GM18861 (cell line): ENCODE measurements around the gene STAG1.
"Not testable (repeated sequence)": the region's sequence is repeated elsewhere in the genome, so short reads cannot be mapped to it uniquely, and the experiment has no call there.

Source experiments
- ATAC-seq: cut with Tn5 transposase; IDR thresholded peaks from one replicate; pipeline ENCODE4 v1.9.1; 2021; ENCODE audit not compliant: unreplicated experiment

Gene STAG1

DNA sequence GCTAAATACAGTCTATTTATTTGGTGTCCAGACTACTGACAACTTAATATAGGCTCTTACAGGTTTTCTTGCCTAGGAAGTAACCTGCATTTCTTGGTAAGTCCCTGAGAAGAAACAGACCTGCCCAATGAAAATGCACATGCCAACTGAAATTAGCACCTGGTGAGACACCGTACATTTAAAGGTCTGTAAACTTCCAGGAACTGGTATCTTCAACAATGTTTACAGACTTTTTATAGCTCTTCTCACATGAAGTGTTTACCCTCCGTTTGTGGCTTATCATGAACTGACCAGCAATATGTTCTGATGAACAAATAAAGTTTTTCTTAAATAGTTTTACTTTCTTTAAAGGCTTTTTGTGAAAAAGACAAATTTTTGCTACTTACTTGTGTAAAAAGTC, 408.7 kb downstream of the STAG1 start:
- ATAC-seq, result no peak

DNA sequence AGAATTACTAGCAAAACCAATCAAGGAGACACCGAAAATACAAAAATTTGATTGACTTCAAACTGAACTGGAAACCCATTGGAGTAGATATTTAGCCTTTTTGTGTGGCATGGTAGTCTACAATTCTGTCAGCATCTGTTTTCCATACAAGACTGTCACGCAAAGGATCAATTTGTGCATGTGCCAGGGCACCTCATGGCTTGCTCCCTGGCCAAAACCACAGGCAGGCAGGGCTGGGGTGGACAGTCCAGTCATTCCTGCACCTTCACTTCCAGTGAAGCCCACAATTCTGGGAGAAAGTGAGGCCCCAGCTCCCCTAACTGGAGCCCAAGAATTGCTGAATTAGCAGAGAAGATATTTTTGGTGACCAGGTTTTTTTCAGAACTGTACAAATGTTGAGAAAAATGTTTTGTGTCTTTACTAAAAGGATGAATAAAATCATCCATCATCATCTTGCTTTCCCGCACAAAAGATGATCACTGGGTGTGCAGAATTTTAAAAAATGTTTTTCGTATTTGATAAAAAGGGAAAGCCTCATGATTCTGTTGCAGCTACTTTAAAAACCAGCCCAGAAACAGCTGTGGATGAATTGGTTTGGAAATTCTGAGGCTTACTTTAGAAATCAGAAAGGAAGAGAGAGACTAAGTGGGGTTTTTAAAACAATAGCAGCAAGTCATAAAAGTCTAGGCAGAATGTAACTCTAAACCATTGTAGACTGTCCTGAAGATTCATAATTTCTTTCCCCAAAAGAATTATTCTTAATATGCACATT, 415.7 kb downstream of the STAG1 start:
- no peak for ATAC-seq

DNA sequence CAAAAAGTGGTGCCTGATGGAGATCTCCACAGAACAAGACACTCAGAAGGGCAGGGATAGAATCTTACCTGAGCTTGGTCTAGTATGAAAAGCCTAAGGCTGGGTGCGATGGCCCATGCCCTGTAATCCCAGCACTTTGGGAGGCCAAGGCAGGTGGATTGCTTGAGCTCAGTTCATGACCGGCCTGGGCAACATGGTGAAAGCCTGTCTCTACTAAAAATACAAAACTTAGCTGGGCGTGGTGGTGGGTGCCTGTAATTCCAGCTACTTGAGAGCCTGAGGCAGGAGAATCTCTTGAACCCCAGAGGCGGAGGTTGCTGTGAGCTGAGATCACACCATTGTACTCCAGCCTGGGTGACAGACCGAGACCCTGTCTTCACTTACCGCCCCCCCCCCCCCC, 417.5 kb downstream of the STAG1 start:
- ATAC-seq, result not testable (repeated sequence)

DNA sequence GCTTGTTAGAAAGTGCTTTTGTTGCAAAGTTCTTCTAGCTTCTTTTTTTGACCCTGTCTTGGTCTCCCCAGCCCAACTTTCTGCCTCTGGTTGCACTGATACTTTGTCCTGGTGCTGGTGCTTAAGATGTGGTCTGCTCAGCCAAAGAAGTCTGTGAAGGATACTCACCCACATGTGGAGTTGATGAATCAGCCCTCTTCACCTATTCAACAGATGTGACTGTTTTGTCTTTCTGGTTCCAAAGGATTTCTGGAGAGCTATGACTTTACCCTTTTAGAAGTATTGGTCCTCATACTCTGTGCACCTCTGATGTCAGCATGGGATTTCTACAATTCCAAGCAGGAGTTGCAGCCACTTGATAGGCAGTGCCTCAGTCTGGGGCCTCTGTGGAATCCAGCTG, 418.0 kb downstream of the STAG1 start:
- no peak for ATAC-seq

DNA sequence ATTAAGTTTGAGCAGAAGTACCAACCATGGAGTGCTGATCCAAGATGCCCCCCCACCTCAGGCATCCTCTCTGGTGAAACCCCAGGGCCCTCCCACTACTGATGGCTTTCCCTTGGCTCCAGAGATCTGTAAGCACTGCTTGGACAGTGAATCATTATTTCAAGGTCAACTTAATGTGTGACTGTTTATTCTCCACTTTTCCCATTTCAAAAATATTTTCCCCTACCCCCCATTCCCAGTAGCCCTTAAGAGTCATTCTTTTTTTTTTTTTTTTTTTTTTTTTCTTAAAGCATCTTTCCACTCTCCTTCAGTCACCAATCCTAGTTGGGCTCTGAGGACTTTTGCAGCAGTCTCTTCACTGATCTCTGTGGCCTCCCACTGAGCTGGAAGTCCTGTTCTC, 419.4 kb downstream of the STAG1 start:
- ATAC-seq, result no peak

DNA sequence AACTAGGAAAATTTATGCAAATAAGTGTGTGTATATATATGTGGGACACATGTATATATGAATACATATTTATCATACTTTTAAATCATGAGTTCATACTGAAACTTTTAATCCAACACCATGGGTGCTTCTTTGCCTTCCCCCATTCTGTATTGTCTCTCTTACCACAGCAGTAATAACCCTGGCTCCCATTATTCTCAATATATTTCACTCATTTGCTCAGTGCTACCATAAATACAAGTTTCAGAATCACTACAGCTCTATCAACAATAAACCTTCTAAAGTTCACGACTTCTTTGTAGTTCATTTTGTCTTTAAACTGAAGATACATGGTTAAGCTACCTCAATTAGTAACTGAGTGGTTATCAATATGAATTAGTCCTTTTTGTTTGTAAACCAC, 419.9 kb downstream of the STAG1 start:
- ATAC-seq, result peak; percentile 60

DNA sequence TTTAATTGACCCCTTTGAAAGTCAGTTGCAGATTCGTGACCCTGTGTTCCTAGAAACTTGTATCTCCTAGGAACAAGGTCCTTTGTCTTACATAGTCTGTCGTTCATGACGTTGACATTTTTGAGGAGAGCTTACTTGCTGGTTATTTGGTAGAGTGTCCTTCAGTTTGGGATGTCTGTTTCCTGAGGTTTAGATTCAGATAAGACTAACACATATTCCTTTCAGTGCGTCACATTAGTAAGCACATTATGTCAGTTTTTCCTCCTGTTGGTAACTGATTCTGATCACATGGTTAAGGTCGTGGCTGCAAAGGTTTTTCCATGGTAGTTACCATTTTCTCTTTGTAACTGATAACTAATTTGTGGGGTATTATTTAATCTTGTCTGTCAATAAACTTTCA, 421.3 kb downstream of the STAG1 start:
- ATAC-seq, result no peak

DNA sequence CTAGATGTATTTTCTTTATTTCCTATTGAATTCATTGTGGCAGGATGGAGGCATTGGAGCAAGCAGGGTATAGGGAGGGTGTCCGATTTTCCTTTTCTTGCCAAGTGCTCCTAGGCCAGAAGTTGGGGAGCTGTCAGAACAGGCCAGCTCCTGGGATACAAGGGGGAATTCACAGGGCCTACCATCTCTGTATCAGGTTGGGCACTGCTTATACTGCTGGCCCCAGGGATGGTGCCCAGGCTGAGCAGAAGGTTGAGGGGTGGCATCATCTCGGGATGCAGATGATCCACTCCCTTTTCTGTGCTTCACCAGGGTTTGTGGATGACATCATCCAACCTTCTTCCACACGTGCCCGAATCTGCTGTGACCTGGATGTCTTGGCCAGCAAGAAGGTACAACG, 422.6 kb downstream of the STAG1 start:
- no peak for ATAC-seq

DNA sequence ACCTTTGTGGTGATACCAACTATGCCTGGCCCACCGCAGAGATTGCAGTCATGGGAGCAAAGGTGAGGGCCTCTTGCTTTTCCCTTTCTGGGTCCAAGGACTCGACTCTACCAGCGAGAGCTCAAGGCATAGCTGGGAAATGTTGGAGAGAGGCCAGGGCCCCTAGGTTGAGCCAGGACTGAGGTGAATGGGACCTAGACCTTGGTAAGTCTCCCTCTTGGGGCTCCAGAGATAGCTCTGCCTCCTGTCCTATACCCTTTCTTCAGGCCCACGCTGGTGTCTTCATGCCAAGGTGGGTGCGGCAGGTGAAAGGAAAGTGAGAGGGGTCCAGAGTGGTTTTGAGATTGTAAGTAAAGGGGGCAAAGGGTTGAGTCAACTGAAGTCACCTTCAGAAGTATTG, 424.5 kb downstream of the STAG1 start:
- no peak for ATAC-seq

DNA sequence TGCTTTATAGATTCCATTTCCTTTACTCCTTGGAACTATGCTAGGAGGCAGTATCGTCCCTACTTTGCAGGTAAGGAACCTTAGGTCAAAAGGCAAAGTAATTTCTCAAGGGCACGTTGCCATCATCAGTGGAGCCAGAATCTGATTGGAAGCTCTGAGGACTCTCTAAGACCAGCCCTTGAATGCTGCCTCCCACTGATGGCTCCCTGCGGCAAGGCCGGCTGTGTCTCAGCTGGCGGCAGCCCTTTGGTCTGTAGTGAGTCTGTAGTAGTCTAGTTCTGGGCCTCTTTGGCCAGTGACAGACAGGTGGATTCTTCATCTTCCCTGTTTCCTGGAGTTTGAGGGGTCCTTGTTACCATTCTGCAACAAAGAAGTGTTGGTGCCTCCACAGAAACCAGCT, 425.9 kb downstream of the STAG1 start:
- no peak for ATAC-seq

DNA sequence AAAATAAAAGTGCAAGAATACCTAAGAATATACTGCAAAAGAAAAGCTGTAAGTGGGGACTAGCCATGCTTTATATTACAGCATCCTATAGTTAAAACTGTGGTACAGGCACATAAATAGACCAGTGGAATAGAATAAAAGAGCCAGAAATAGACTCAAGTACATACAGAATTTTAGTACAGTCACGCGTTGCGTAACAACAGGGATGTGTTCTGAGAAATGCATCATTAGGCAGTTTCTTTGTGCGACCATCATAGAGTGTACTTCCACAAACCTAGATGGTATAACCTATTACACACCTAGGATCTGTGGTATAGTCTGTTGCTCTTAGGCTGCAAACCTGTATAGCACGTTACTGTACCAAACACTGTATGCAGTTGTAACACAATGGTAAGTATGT, 440.2 kb downstream of the STAG1 start:
- no peak for ATAC-seq

DNA sequence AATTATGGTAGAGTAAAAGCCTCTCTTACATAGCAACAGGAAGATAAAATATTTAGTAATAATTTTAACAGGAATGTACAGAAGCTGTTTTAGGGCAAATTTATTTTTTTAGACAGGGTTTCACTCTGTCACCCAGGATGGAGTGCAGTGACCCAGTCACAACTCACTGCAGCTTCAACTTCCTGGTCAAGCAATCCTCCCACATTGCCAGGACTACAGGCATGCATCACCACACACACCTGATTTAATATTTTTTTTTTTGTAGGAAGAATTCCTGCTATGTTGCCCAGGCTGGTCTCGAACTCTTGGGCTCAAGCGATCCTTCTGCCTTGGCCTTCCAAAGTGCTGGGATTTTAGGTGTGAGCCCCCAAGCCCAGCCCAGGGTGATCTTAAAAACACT, 440.9 kb downstream of the STAG1 start:
- ATAC-seq, result no peak

DNA sequence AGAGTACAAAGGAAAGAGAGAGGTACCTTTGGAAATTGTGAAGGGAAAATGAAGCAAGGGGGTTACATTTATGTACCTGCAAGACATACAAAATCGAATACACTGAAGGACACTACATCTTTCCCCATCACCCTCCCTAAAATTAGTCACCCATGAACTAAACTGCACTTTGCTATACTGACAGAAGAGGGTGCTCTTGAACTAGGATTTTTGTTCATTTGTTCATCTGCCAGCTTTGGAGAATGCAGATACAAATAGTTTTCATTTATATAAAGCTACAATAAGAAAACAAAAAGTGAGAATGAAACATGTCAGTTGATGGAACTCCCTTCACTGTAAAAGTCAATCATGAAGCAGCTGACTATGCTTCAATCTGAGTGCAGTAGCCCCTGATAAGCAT, 446.3 kb downstream of the STAG1 start:
- peak; percentile 51 for ATAC-seq

DNA sequence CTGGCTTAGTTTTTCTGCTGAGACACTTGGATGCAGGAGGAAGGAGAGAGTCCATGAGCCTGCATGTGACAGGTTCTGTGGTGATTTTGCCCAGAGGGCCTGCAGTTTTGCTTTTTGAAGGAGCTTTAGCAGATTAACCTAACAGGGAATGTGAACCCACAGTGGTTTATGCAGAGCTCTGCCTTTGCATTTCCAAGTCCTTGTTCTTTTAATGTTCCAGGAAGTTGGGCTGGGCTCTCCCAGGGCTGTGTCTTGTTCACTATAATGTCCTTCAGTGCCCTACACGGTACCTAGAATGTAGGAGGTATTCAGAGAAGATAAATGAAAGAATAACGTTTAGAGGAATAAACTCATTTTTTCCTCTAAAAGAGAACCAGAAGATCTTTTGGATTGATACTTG, 451.7 kb downstream of the STAG1 start:
- no peak for ATAC-seq

DNA sequence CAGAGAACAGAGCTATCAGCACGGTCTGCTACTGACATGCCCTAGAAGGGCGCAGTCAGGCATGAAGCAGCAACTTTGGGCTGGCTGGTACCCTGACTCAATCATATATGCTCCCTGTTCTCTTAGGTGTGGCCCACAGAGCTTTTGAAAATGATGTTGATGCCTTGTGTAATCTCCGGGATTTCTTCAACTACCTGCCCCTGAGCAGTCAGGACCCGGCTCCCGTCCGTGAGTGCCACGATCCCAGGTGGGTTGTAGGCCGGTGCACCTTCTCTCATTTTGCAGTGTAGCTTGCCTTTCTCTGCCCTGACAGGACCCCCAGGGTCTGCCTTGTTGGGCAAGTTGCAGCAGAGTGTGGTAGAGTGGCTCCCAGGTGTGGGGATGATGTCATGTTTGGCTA, 454.4 kb downstream of the STAG1 start:
- no peak for ATAC-seq

DNA sequence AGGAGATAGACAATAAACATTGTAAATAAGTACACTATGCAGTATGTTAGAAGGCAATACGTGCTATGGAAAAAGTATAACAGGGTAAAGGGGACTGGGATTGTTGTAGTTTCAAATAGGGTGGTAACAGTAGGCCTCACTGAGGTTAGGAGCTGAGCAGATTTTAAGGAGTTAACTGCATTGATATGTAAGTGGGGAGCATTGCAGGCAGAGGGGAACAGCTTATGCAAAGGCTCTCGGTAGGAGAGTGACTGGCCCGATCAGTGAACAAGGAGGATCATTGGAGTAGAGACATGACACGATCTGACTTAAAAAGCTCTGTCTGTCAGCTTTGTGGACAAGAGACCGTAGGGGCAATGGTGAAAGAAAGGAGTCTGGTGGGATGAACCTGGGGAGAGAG, 455.2 kb downstream of the STAG1 start:
- ATAC-seq, result no peak

DNA sequence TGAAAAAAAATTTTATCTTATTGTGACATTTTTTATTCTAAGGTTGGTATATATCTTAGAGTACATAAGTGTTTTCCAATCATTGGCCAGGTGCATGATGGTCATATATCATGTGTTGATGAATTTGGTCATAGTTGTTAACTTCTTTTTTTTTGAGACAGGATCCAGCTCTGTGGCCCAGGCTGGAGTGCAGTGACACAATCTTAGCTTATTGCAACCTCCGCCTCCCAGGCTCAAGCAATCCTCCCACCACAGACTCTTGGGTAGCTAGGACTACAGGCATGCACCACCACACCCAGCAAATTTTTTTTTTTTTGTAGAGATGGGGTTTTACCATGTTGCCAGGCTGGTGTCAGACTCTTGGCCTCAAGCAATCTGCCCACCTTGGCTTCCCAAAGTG, 458.0 kb downstream of the STAG1 start:
- no peak for ATAC-seq

DNA sequence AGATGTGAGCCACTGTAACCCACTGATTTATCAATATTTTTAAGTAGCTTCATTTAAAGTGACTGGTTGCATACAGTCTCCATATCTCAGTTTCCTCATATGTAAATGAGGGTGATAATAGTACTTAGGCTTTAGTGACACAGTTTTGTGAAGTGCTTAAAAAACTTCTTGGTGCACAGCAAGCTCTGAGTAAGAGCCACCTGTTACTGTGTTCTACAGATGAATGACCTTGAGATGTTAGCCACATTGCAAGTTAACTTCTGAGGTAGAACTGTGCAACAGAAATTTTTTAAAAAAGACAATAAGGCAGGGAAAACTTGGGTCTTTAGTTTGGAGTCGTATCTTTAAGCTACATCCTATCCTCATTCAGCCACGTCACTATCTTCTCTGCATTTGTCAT, 458.9 kb downstream of the STAG1 start:
- ATAC-seq, result no peak

DNA sequence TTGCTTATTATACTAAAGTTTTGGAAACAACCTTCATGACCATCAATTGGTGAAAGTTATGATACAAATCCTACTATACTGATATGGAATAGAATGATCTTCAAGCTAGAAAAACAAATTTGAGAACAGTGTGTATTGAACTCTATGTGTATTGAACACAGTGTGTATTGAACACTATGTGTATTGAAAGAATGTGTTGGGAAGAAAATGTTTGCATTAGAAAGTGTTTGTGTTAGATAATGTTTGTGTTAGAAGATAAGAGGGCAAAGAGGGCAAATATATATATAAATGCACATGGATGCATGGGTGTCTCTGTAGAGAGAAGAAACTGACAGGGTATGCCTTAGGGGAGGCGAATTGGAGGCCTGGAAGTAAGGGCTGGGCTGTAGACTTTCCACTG, 459.7 kb downstream of the STAG1 start:
- ATAC-seq, result no peak

DNA sequence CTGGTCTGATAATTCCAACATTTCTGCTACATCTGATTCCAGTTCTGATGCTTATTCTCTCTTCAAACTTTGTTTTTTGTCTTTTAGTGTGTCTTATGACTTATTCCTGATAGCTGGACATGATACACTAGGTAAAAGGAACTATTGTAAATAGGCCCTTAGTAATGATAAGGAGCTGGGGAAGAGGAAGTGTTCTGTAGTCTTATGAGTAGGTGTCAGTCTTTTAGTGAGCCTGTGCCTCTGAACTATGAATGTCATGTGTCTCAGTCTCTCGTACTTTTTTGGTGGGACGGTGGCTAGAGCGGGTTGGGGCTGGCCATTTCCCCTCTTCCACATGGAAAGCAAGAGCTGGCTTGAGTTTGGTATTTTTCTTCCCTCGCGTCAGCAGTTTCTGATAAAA, 460.9 kb downstream of the STAG1 start:
- no peak for ATAC-seq
